ENCODE measurements around the gene ZNF134. TPM values are rescaled to one million over a fixed set of nuclear protein-coding genes. Genes with fewer than 3 reads are reported as not detected.

Gene ZNF134
- total and polyA plus RNA-seq, 9 of the 15 experiments (the other 6 are each of a cell fraction or from before 2014, with no cell fraction given): 1.3 to 10.0 (median 5.7) TPM

- TF ChIP-seq ZFP1 (CRISPR knock-in tag; IDR thresholded peaks at IDR 0.05) (no peak), U2AF1 (optimal IDR thresholded peaks at IDR 0.05; ENCODE audit: low read depth, low read length) (no peak), NFIX (CRISPR knock-in tag; IDR thresholded peaks at IDR 0.05; ENCODE audit: low read depth) (peak; percentile 91), PTRF (tag; IDR thresholded peaks at IDR 0.05) (no peak), ATF2 (CRISPR knock-in tag; IDR thresholded peaks at IDR 0.05) (no peak), CCAR2 (IDR thresholded peaks at IDR 0.05; ENCODE audit: low read depth, low read length) (no peak), CREBBP (IDR thresholded peaks at IDR 0.05; ENCODE audit: low read depth, low read length) (no peak), NUFIP1 (IDR thresholded peaks at IDR 0.05; ENCODE audit: partially characterized antibody) (no peak), SRSF7 (optimal IDR thresholded peaks at IDR 0.05; ENCODE audit: low read depth, low read length) (no peak), ZNF75A (CRISPR knock-in tag; IDR thresholded peaks at IDR 0.05) (no peak), POU5F1 (IDR thresholded peaks at IDR 0.05; ENCODE audit: borderline replicate concordance, low read depth, low read length, partially characterized antibody) (no peak), CGGBP1 (CRISPR knock-in tag; IDR thresholded peaks at IDR 0.05) (no peak), MLX (CRISPR knock-in tag; conservative IDR thresholded peaks at IDR 0.05) (no peak), SMAD3 (CRISPR knock-in tag; conservative IDR thresholded peaks at IDR 0.05) (no peak), USF1 (CRISPR knock-in tag; IDR thresholded peaks at IDR 0.05) (no peak), HES1 (IDR thresholded peaks at IDR 0.05; ENCODE audit: low read depth) (no peak), ZNF311 (CRISPR knock-in tag; IDR thresholded peaks at IDR 0.05) (no peak), MEF2A (IDR thresholded peaks at IDR 0.05; ENCODE audit: control insufficient read depth, low read depth, low read length) (no peak), SREBF2 (CRISPR knock-in tag; IDR thresholded peaks at IDR 0.05) (no peak), SNAPC5 (CRISPR knock-in tag; IDR thresholded peaks at IDR 0.05) (no peak), NONO (IDR thresholded peaks at IDR 0.05; ENCODE audit: low read depth in 2 of 2, low read length in 1 of 2) (no peak), POLR2AphosphoS2 (IDR thresholded peaks at IDR 0.05; ENCODE audit: low read length) (no peak), ZNF551 (CRISPR knock-in tag; IDR thresholded peaks at IDR 0.05) (no peak), MEF2D (tag; conservative IDR thresholded peaks at IDR 0.05; ENCODE audit: low read depth) (no peak), CBFA2T2 (conservative IDR thresholded peaks at IDR 0.05) (no peak)
Observed at GRCh38 chr19:57599761-57600383, 14.2 kb upstream of the ZNF134 start, which contains the start of gene ZNF530 (continued).
